Neural cell (in vitro differentiated cells): ENCODE results near the gene FHIT.

Source experiments
- CTCF ChIP-seq: fragments of 450-650 bp; IDR thresholded peaks from 2 replicates; pipeline ENCODE4 v1.5.1; 2014; ENCODE audit warnings: antibody characterized with exemption, mild to moderate bottlenecking, moderate library complexity; ENCODE audit not compliant: poor library complexity, severe bottlenecking
- EP300 ChIP-seq: fragments of 450-650 bp; conservative IDR thresholded peaks from 2 replicates; pipeline ENCODE4 v1.6.1; 2014; ENCODE audit warnings: antibody characterized with exemption, mild to moderate bottlenecking, moderate library complexity; ENCODE audit not compliant: poor library complexity, severe bottlenecking
- EZH2 ChIP-seq: fragments of 200-600, 300-800 bp; shearing (Covaris generic), sonication (generic); IDR thresholded peaks from 2 replicates; pipeline ENCODE4 v1.6.1; 2014; ENCODE audit warnings: antibody characterized with exemption, low read length, borderline replicate concordance, mild to moderate bottlenecking; ENCODE audit not compliant: insufficient read depth, poor library complexity, severe bottlenecking
- POLR2AphosphoS5 ChIP-seq: IDR thresholded peaks from 2 replicates; pipeline ENCODE4 v1.6.1; 2012

GRCh38 chr3:60298141-60298540 is 953.1 kb downstream of the FHIT start:
- TF ChIP-seq EZH2 (no peak), CTCF (no peak), EP300 (no peak), POLR2AphosphoS5 (no peak)
